ENCODE measurements around the gene ITGA3.

DNA sequence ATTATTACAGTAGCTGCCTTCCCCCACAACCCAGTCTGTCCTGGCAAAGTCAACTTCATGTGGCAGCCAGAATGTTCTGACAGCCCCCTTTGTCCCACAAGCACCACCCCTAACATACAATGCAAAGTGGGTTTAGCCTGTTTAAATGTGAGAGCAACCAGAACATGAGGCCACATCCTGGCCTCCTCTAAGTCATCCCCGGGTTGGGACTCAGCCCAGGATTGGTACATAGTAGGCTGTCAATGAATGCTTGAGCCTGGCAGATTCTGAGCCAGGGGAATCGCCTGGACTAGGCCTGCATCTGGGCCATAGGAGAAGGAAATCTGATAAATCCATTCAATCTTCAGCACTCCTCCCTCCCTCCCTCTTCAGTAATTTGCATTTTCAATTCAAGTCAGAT, 4.3 kb upstream of the ITGA3 start:
- TF ChIP-seq, protein P1, sequence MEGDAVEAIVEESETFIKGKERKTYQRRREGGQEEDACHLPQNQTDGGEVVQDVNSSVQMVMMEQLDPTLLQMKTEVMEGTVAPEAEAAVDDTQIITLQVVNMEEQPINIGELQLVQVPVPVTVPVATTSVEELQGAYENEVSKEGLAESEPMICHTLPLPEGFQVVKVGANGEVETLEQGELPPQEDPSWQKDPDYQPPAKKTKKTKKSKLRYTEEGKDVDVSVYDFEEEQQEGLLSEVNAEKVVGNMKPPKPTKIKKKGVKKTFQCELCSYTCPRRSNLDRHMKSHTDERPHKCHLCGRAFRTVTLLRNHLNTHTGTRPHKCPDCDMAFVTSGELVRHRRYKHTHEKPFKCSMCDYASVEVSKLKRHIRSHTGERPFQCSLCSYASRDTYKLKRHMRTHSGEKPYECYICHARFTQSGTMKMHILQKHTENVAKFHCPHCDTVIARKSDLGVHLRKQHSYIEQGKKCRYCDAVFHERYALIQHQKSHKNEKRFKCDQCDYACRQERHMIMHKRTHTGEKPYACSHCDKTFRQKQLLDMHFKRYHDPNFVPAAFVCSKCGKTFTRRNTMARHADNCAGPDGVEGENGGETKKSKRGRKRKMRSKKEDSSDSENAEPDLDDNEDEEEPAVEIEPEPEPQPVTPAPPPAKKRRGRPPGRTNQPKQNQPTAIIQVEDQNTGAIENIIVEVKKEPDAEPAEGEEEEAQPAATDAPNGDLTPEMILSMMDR (IDR thresholded peaks at IDR 0.05; ENCODE audit: low read depth, low read length, missing input control): no peak
- TF ChIP-seq ZBTB33 (IDR thresholded peaks at IDR 0.05) (no peak), FOXA1 (IDR thresholded peaks at IDR 0.05) (no peak), YY1 (IDR thresholded peaks at IDR 0.05) (no peak), ATF3 (IDR thresholded peaks at IDR 0.05) (no peak), RAD21 (IDR thresholded peaks at IDR 0.05) (no peak), GABPA (IDR thresholded peaks at IDR 0.05 in 1 of 2, conservative IDR thresholded peaks at IDR 0.05 in 1 of 2) (no peak)
